HUES64 (cell line): ENCODE data around the gene HERC5.
"Not testable (repeated sequence)": the region's sequence is repeated elsewhere in the genome, so short reads cannot be mapped to it uniquely, and the experiment has no call there.

Experiments used
- H3K27ac ChIP-seq: 2 replicates; pipeline ENCODE4 v1.7.0; 2013; ENCODE audit warnings: low read depth, low read length, inconsistent platforms
- H3K27me3 ChIP-seq: 2 replicates; pipeline ENCODE4 v1.6.1; 2013; ENCODE audit warnings: mild to moderate bottlenecking, low read length; ENCODE audit not compliant: insufficient read depth
- H3K36me3 ChIP-seq: 2 replicates; pipeline ENCODE4 v1.6.1; 2013; ENCODE audit warnings: mild to moderate bottlenecking, low read length; ENCODE audit not compliant: insufficient read depth
- H3K4me1 ChIP-seq: 2 replicates; pipeline ENCODE4 v1.6.1; 2013; ENCODE audit warnings: mild to moderate bottlenecking, low read length, moderate library complexity; ENCODE audit not compliant: insufficient read depth
- H3K4me3 ChIP-seq: 2 replicates; pipeline ENCODE4 v1.5.1; 2013; ENCODE audit warnings: mild to moderate bottlenecking, low read length, moderate library complexity
- H3K9ac ChIP-seq: 2 replicates; pipeline ENCODE4 v1.6.1; 2013; ENCODE audit warnings: mild to moderate bottlenecking, low read depth, low read length
- H3K9me3 ChIP-seq: 2 replicates; pipeline ENCODE4 v1.6.1; 2013; ENCODE audit warnings: low read depth, low read length; ENCODE audit not compliant: insufficient read depth
- whole genome bisulfite sequencing: fragments of 150-250, 120-280 bp; methylation state at CpG from one replicate; pipeline ENCODE4 v1.1.7; 2013; ENCODE audit warnings: missing lambda C conversion rate; 5-methylcytosine and 5-hydroxymethylcytosine counted together

The HERC5 gene

DNA sequence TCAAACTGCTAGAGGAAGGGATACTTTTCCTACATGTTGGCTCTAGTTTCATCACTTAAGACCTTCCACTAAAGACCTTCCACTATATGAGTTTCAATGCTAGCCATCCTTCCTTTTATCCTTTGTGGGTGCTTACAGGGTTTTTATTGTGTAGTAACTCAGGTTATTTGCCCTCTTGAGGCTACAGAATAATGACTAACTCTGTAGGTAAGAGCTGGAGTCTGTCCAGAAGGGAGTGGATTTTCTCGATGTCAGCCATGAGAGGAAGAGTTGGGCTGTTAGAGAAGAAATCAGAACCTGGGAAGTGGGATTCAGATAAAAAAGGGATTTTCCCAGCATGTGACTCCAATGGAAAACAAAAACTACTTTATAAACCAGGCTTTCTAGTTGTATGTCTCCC, 27.5 kb upstream of the HERC5 start:
- WGBS: 81% methylated on average over 1 of the region's 1 CpG
- Histone ChIP-seq H3K9me3 (peaks cover 7% of the 10 kb centered on the region; the same call in 1 of the 2 replicates), H3K9ac (no peak overlapping the region), H3K4me3 (no peak overlapping the region), H3K36me3 (no peaks in the 10 kb centered on the region), H3K27ac (no peak overlapping the region), H3K4me1 (no peaks in the 10 kb centered on the region), H3K27me3 (no peaks in the 10 kb centered on the region)

DNA sequence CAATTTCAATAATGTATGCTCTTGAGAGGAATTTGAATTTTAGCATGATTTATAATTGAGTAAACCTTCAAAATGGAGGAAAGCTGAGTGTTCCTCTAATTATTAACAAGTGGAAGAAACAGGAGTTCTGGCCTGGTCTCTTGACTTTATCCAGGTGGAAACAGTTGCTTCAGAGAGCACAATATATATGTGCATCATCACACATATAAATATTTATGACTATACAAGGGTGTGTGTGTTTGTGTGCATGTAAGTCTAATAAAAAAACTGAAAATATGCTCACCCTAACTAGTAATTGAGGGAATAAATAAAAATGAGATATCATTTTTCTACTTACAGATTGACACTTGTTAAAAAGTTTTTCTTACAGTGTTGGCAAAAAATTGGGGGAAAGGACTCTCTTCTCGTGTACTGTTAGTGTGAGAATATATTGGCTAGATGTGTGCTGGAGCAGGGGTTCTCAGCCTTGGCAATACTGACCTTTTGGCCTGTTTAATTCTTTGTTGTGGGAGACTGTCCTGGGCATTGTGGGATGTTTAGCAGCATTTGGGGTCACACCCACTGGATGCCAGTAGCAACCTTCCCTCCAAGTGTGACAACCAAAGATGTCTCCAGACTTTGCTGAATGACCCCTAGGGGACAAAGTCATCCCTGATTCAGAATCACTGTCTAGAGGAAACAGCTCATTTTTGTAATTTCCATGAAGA, 20.8 kb upstream of the HERC5 start:
- no peaks in the 10 kb centered on the region for H3K27me3 ChIP-seq
- 85% methylated on average over 1 of the region's 1 CpG for WGBS
- peaks cover 11% of the 10 kb centered on the region for H3K4me1 ChIP-seq
- no peak overlapping the region for H3K4me3 ChIP-seq
- no peak overlapping the region for H3K9ac ChIP-seq
- no peaks in the 10 kb centered on the region for H3K36me3 ChIP-seq
- peaks cover 7% of the 10 kb centered on the region; the same call in 1 of the 2 replicates for H3K9me3 ChIP-seq
- H3K27ac ChIP-seq: no peak overlapping the region

DNA sequence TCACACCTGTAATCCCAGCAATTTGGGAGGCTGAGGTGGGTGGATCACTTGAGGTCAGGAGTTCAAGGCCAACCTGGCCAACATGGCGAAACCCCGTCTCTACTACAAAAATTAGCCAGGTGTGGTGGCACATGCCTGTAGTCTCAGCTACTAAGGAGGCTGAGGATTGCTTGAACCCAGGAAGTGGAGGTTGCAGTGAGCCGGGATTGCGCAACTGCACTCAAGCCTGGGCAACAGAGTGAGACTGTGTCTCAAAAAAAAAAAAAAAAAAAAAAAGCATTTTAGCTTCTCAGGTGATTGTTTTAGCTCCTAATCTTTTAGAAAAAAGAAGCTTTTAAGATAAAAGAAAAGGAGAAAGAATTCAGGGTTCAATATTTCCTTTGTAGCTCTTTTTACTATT, 19.0 kb upstream of the HERC5 start:
- not testable (repeated sequence) for H3K27me3 ChIP-seq, H3K9ac ChIP-seq, H3K36me3 ChIP-seq, H3K4me3 ChIP-seq, H3K9me3 ChIP-seq, H3K27ac ChIP-seq
- 95% methylated on average over 4 of the region's 4 CpGs for WGBS
- H3K4me1 ChIP-seq: peaks cover 12% of the 10 kb centered on the region

DNA sequence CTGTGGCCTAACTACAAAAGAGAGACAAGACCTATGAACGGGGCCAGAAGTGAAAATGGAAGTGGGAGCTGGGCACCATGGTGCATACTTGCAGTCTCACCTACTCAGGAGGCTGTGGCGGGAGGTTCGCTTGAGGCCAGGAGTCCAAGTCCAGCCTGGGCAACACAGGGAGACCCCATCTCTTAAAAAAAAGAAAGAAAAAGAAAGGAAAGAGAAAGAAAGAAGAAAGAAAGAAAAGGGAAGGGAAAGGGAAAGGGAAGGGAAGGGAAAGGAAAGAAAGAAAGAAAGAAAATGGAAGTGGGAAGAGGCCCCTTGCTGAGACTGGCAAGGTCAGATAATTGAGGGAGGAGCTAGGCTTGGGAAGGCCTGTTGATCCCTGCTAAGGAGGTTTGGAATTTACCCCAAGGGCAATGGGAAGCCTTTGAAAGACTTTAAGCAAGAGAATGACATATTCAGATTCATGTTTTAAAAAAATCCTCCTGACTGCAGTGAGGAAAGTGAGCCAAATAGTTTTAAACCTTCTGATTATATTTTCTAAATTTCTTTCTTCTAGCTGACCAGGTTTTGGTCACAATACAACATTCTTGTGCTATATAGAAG, 17.7 kb upstream of the HERC5 start:
- no peak overlapping the region for H3K4me3 ChIP-seq
- peaks cover 3% of the 10 kb centered on the region; the same call in 1 of the 2 replicates for H3K9me3 ChIP-seq
- H3K9ac ChIP-seq: no peak overlapping the region
- peaks cover 19% of the 10 kb centered on the region for H3K4me1 ChIP-seq
- H3K27ac ChIP-seq: peak overlapping the region; percentile 60; the same call in 1 of the 2 replicates
- 74% methylated on average over 2 of the region's 3 CpGs for WGBS
- H3K27me3 ChIP-seq: no peaks in the 10 kb centered on the region
- H3K36me3 ChIP-seq: no peaks in the 10 kb centered on the region; the same call in 1 of the 2 replicates

DNA sequence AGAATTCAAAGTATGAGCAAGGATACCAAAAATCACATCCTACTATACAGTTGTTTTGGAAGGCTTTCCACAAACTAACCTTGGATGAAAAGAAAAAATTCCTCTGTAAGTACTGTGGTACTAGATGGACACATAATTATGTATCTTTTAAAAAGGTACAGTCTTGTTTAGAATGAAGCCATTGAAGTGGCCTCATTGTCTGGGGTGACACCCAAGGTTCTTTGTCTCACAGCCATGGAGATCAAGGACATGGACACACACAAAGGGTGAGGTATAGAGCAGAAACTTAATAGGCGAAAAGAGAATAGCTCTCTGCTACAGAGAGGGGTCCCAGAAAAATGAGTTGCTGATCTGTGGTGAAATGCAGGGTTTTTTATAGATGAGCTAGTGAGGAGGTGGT, 16.8 kb upstream of the HERC5 start:
- Histone ChIP-seq H3K4me3 (no peak overlapping the region), H3K27ac (peak overlapping the region; percentile 60; the same call in 1 of the 2 replicates), H3K4me1 (peaks cover 19% of the 10 kb centered on the region), H3K36me3 (no peaks in the 10 kb centered on the region; the same call in 1 of the 2 replicates), H3K9me3 (peaks cover 3% of the 10 kb centered on the region; the same call in 1 of the 2 replicates), H3K9ac (no peak overlapping the region), H3K27me3 (no peaks in the 10 kb centered on the region)
- WGBS: 97% methylated on average over 1 of the region's 1 CpG

DNA sequence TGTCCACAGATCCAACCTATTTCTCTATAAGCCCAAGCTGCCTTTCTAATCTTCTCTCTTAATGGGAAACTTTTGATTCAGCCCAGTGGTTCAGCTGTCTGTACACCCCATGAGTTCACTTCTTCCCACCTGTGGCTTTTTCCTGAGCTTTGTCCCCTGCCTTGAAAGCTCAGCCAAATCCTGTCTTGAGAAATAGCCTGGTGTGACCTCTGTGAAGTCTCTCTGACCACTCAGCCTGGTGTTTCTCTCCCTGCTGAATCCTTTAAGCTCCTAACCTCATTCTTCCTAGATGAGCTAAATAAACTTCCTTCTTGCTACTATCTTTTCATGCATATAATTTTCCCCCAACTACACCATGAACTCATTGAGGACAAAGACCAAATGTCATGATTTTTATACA, 15.2 kb upstream of the HERC5 start:
- Histone ChIP-seq H3K9me3 (peaks cover 3% of the 10 kb centered on the region; the same call in 1 of the 2 replicates), H3K36me3 (no peaks in the 10 kb centered on the region; the same call in 1 of the 2 replicates), H3K4me1 (peaks cover 19% of the 10 kb centered on the region), H3K27ac (no peak overlapping the region), H3K9ac (no peak overlapping the region), H3K4me3 (no peak overlapping the region), H3K27me3 (no peaks in the 10 kb centered on the region)

DNA sequence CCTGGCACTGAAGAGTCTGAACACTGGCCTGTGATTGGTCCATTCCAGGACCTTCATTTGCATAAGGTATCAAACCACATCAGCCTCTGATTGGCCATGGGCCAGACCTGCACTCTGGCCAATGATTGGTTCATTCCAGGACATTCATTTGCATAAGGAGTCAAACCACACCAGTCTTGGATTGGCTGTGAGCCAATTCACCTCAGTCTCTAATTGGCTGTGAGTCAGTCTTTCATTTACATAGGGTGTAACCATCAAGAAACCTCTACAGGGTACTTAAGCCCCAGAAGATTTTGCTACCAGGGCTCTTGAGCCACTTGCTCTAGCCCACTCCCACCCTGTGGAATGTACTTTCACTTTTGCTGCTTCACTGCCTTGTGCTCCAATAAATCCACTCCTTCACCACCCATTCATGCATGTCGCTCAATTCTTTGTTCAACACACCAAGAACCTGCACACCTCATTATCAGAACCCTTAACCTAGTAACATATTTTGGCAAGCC, 14.2 kb upstream of the HERC5 start:
- H3K27ac ChIP-seq: no peak overlapping the region
- peaks cover 3% of the 10 kb centered on the region; the same call in 1 of the 2 replicates for H3K9me3 ChIP-seq
- no peaks in the 10 kb centered on the region; the same call in 1 of the 2 replicates for H3K36me3 ChIP-seq
- WGBS: 100% methylated on average over 1 of the region's 1 CpG
- H3K4me3 ChIP-seq: no peak overlapping the region
- H3K27me3 ChIP-seq: no peaks in the 10 kb centered on the region
- peaks cover 19% of the 10 kb centered on the region for H3K4me1 ChIP-seq
- no peak overlapping the region for H3K9ac ChIP-seq

DNA sequence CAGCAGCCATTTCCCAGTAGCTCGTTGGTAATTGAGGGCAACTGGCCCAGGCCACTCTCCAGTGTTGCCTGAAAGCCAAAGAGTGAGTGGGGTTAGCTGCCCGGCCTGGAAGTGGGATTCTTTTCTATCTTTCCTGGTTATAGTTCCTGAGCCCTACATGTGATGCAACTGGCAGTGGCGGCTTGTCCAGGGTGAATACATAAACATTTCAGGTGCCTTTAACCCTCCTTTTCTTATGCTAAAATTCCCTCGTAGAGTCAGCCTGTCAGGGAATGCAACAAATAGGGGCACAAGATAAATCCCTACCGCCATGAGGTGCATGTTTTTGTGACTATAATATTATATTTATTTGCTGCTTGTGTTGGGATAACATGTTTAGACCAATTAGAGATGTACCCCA, 13.4 kb upstream of the HERC5 start:
- Histone ChIP-seq H3K27me3 (no peaks in the 10 kb centered on the region), H3K4me1 (peaks cover 19% of the 10 kb centered on the region), H3K36me3 (no peaks in the 10 kb centered on the region; the same call in 1 of the 2 replicates), H3K9ac (no peak overlapping the region), H3K27ac (no peak overlapping the region), H3K9me3 (peaks cover 3% of the 10 kb centered on the region; the same call in 1 of the 2 replicates), H3K4me3 (no peak overlapping the region)
- WGBS: 67% methylated on average over 5 of the region's 5 CpGs

DNA sequence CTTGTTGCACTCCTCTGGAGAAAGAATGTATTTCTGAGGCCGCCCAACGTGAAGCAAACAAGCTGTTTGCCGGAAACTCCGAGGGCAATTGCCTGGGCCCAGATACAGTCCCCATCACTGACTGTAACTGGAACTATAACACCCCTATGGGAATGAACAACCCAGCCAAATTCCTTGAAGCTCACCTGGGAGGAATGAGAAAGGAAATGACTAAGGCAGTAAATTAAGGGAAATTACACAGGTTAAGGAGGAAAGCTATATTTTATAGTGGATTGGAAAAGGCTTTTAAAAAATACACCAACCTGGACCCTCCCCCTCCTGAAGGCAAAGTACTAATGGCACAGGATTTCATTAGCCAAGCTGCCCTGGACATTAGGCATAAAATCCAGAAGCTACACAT, 11.7 kb upstream of the HERC5 start:
- Histone ChIP-seq H3K27me3 (no peaks in the 10 kb centered on the region), H3K9ac (no peak overlapping the region), H3K9me3 (peaks cover 3% of the 10 kb centered on the region; the same call in 1 of the 2 replicates), H3K27ac (no peak overlapping the region), H3K36me3 (no peaks in the 10 kb centered on the region; the same call in 1 of the 2 replicates), H3K4me3 (no peak overlapping the region), H3K4me1 (peaks cover 10% of the 10 kb centered on the region)
- WGBS: 97% methylated on average over 4 of the region's 4 CpGs

DNA sequence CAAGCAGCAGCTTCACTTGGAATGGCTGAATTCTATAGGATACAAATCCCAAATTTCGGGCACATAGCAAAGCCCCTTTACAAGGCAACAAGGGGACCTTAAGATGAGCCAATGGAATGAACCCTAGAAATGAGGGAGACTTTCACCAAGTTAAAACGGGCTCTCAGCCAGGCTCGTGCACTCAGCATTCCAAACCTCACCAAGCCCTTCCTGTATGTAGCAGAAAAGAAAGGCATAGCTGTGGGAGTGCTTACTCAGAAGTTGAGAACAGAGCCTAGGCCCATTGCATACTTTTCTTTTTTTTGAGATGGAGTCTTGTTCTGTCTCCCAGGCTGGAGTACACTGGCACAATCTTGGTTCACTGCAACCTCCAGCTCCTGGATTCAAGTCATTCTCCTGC, 10.8 kb upstream of the HERC5 start:
- Histone ChIP-seq H3K36me3 (no peaks in the 10 kb centered on the region; the same call in 1 of the 2 replicates), H3K4me3 (no peak overlapping the region), H3K27ac (no peak overlapping the region), H3K4me1 (peaks cover 8% of the 10 kb centered on the region), H3K9ac (no peak overlapping the region), H3K9me3 (peaks cover 3% of the 10 kb centered on the region; the same call in 1 of the 2 replicates), H3K27me3 (no peaks in the 10 kb centered on the region)
- 78% methylated on average over 3 of the region's 3 CpGs for whole genome bisulfite sequencing

DNA sequence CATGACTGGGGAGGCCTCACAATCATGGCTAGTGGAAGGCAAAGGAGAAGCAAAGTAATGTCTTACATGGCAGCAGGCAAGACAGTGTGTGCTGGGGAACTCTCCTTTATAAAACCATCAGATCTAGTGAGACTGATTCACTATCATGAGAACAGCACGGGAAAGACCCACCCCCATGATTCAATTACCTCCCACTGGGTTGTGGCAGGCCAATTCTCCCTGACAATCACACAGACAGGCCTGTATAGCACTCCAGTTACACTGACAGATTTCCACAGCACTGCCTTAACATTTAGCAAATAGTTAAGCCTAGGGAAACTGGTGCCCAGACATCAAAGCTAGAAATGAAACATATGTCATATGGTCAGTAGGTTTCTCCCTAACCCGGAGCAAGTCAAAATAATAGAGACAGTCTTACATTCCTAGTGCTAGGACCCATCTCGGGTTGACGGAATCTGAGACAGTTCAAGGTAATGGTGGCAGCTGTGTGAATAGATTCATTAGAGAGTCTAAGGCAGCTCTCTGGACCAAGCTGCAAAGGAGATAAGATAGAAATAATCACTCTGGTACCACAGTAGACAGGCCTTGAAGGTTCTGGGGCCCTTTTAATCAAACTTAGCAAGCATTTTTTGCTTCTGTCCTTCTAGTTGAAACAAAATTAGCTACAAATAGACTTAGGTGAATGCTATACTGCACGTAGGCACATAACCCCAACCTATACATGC, 9.4 kb upstream of the HERC5 start:
- Histone ChIP-seq H3K9me3 (peaks cover 2% of the 10 kb centered on the region; the same call in 1 of the 2 replicates), H3K9ac (no peak overlapping the region), H3K36me3 (no peaks in the 10 kb centered on the region; the same call in 1 of the 2 replicates), H3K4me3 (no peak overlapping the region), H3K4me1 (peaks cover 8% of the 10 kb centered on the region), H3K27ac (no peak overlapping the region), H3K27me3 (no peaks in the 10 kb centered on the region)
- 85% methylated on average over 5 of the region's 5 CpGs for WGBS
